IMR-90 (cell line): Measurements from ENCODE around the gene NUP107. TPM values are rescaled to one million over a fixed set of nuclear protein-coding genes. Genes with fewer than 3 reads are reported as not detected.

ENCODE experiments used
- ATAC-seq: fragments of 200-7000 bp; cut with Tn5 transposase; 2 replicates; pipeline ENCODE4 v1.9.1; 2020; ENCODE audit warnings: low read depth, mild to moderate bottlenecking, moderate library complexity
- BruUV-seq: library from RNA; stranded (reverse); fragments of 400-500 nt; replicated peaks from 2 replicates; lab custom pipeline; 2021; lab: Mats Ljungman, UMichigan
- CTCF ChIA-PET: fragments of 300-600 bp; formaldehyde crosslinking; extraction: SDS; loops from one replicate; lab custom pipeline; 2021; ENCODE audit warnings: antibody characterized with exemption; lab: Yijun Ruan, JAX
- POLR2A ChIA-PET: fragments of 300-600 bp; sonication (Branson Sonifier 250); formaldehyde crosslinking; loops from one replicate; lab custom pipeline; 2022; ENCODE audit warnings: antibody characterized with exemption; ENCODE audit not compliant: unreplicated experiment; lab: Charles Lee
- DNase-seq: peaks from one replicate; pipeline ENCODE4 v3.0.0; 2013
- H2AFZ ChIP-seq: replicated peaks from 2 replicates; pipeline ENCODE3; 2013; ENCODE audit warnings: low read length, mild to moderate bottlenecking; ENCODE audit not compliant: poor library complexity
- H2AK5ac ChIP-seq: 2 replicates; pipeline ENCODE4 v1.6.1; 2013; ENCODE audit warnings: low read depth, low read length, inconsistent platforms
- H2AK9ac ChIP-seq: replicated peaks from 2 replicates; pipeline ENCODE3; 2013; ENCODE audit warnings: mild to moderate bottlenecking, low read depth, low read length, moderate library complexity; ENCODE audit not compliant: poor library complexity
- H2BK120ac ChIP-seq: 2 replicates; pipeline ENCODE4 v1.6.1; 2013; ENCODE audit warnings: low read depth, low read length, inconsistent platforms
- H2BK15ac ChIP-seq: 3 replicates; pipeline ENCODE4 v1.6.1; 2013; ENCODE audit warnings: low read depth, low read length, inconsistent platforms
- H2BK20ac ChIP-seq: 2 replicates; pipeline ENCODE4 v1.6.1; 2013; ENCODE audit warnings: low read depth, mild to moderate bottlenecking, inconsistent platforms, low read length, moderate library complexity
- H2BK5ac ChIP-seq: 2 replicates; pipeline ENCODE4 v1.6.1; 2013; ENCODE audit warnings: mild to moderate bottlenecking, low read depth, low read length, inconsistent platforms; ENCODE audit not compliant: poor library complexity, severe bottlenecking
- H3K14ac ChIP-seq: replicated peaks from 2 replicates; pipeline ENCODE4 v1.6.1; 2013; ENCODE audit warnings: low read depth, low read length, inconsistent platforms
- H3K18ac ChIP-seq: 2 replicates; pipeline ENCODE4 v1.6.1; 2013; ENCODE audit warnings: low read depth, low read length, control low read depth
- H3K23ac ChIP-seq: 2 replicates; pipeline ENCODE4 v1.6.1; 2013; ENCODE audit warnings: low read depth, low read length, inconsistent platforms
- H3K27ac ChIP-seq: 2 replicates; pipeline ENCODE4 v1.5.1; 2013; ENCODE audit warnings: mild to moderate bottlenecking, control low read depth, low read length; ENCODE audit not compliant: insufficient read depth
- H3K27me3 ChIP-seq: 2 replicates; pipeline ENCODE4 v1.6.1; 2013; ENCODE audit warnings: low read length; ENCODE audit not compliant: control insufficient read depth, insufficient read depth
- H3K36me3 ChIP-seq: 2 replicates; pipeline ENCODE4 v1.6.1; 2013; ENCODE audit warnings: low read length, mixed read lengths; ENCODE audit not compliant: control insufficient read depth, insufficient read depth
- H3K4ac ChIP-seq: 2 replicates; pipeline ENCODE4 v1.6.1; 2013; ENCODE audit warnings: low read depth, low read length, inconsistent platforms
- H3K4me1 ChIP-seq: 2 replicates; pipeline ENCODE4 v1.6.1; 2013; ENCODE audit warnings: low read length, mixed read lengths; ENCODE audit not compliant: control insufficient read depth, insufficient read depth
- H3K4me2 ChIP-seq: 2 replicates; pipeline ENCODE4 v1.6.1; 2013; ENCODE audit warnings: low read depth, mild to moderate bottlenecking, control low read depth, low read length, moderate library complexity
- H3K4me3 ChIP-seq: 2 replicates; pipeline ENCODE4 v1.5.1; 2013; ENCODE audit warnings: low read depth, mild to moderate bottlenecking, control low read depth, low read length, moderate library complexity; ENCODE audit not compliant: insufficient read depth
- H3K56ac ChIP-seq: 2 replicates; pipeline ENCODE4 v1.6.1; 2013; ENCODE audit warnings: low read length, inconsistent platforms; ENCODE audit not compliant: insufficient read depth; ENCODE audit errors: extremely low read depth
- H3K79me1 ChIP-seq, 2 experiments: 2 replicates each; pipeline ENCODE4 v1.6.1; 2013; ENCODE audit warnings: low read length in 2 of 2, inconsistent platforms in 1 of 2, low read depth in 1 of 2
- H3K9ac ChIP-seq: 2 replicates; pipeline ENCODE4 v1.6.1; 2013; ENCODE audit warnings: low read depth, low read length, control low read depth
- H3K9me1 ChIP-seq: 2 replicates; pipeline ENCODE4 v1.6.1; 2013; ENCODE audit warnings: low read length, inconsistent platforms; ENCODE audit not compliant: insufficient read depth
- H3K9me3 ChIP-seq: 2 replicates; pipeline ENCODE4 v1.6.1; 2013; ENCODE audit warnings: low read length; ENCODE audit not compliant: control insufficient read depth, insufficient read depth
- H4K20me1 ChIP-seq: 2 replicates; pipeline ENCODE4 v1.6.1; 2013; ENCODE audit warnings: low read length, inconsistent platforms; ENCODE audit not compliant: insufficient read depth
- H4K5ac ChIP-seq: 2 replicates; pipeline ENCODE4 v1.6.1; 2013; ENCODE audit warnings: mild to moderate bottlenecking, low read depth, low read length, control low read depth
- H4K8ac ChIP-seq, 2 experiments: 2 replicates each; pipeline ENCODE4 v1.6.1; 2013; ENCODE audit warnings: low read depth in 2 of 2, low read length in 2 of 2, control low read depth in 1 of 2, inconsistent platforms in 1 of 2
- H4K91ac ChIP-seq: 2 replicates; pipeline ENCODE4 v1.6.1; 2013; ENCODE audit warnings: low read depth, low read length, inconsistent platforms; ENCODE audit not compliant: insufficient read depth
- CEBPB ChIP-seq: IDR thresholded peaks from 2 replicates; pipeline ENCODE4 v1.6.1; 2012; ENCODE audit warnings: low read depth, low read length, improper control_type of control experiment
- CHD1 ChIP-seq: IDR thresholded peaks from 2 replicates; pipeline ENCODE4 v1.6.1; 2012; ENCODE audit warnings: low read depth, low read length, improper control_type of control experiment
- FOS ChIP-seq: fragments of 150-350 bp; IDR thresholded peaks from 2 replicates; pipeline ENCODE4 v1.6.1; 2016; ENCODE audit warnings: low read depth, low read length
- MAZ ChIP-seq: IDR thresholded peaks from 2 replicates; pipeline ENCODE4 v1.6.1; 2012; ENCODE audit warnings: low read depth, mild to moderate bottlenecking, low read length, improper control_type of control experiment, moderate library complexity, borderline replicate concordance
- NFE2L2 ChIP-seq: fragments of 150-350 bp; IDR thresholded peaks from 2 replicates; pipeline ENCODE4 v1.6.1; 2016; ENCODE audit warnings: low read depth, mild to moderate bottlenecking, low read length
- RAD21 ChIP-seq: IDR thresholded peaks from 2 replicates; pipeline ENCODE4 v1.6.1; 2012; ENCODE audit warnings: low read length, improper control_type of control experiment
- RCOR1 ChIP-seq: IDR thresholded peaks from 2 replicates; pipeline ENCODE4 v1.6.1; 2012; ENCODE audit warnings: mild to moderate bottlenecking, low read length, improper control_type of control experiment; ENCODE audit not compliant: insufficient replicate concordance
- RFX5 ChIP-seq: IDR thresholded peaks from 2 replicates; pipeline ENCODE4 v1.8.0; 2012; ENCODE audit warnings: low read depth, mild to moderate bottlenecking, low read length, moderate library complexity
- SMC3 ChIP-seq: fragments of 150-350 bp; IDR thresholded peaks from 2 replicates; pipeline ENCODE4 v1.6.1; 2016; ENCODE audit warnings: low read depth, mild to moderate bottlenecking, antibody characterized with exemption, low read length, moderate library complexity
- whole genome bisulfite sequencing, 2 experiments: methylation state at CpG; one replicate each; pipeline versions ENCODE4 v1.1.5 to v1.1.7; 2013; ENCODE audit warnings: missing lambda C conversion rate in 2 of 2; ENCODE audit not compliant: insufficient read length in 1 of 2; ENCODE audit errors: extremely low coverage in 2 of 2; 5-methylcytosine and 5-hydroxymethylcytosine counted together
- dilution Hi-C: fragments of 300-500 bp; cut with HindIII; formaldehyde crosslinking; loops from one replicate; pipeline ENCODE4 v1.14.3; 2018; ENCODE audit warnings: low sequenced_read_pairs; ENCODE audit not compliant: unreplicated experiment
- in situ Hi-C: fragments of 300-500 bp; cut with MboI; formaldehyde crosslinking; loops from 3 replicates; pipeline ENCODE4 v1.14.3; 2019; ENCODE audit warnings: low sequenced_read_pairs, inconsistent platforms, mixed read lengths
- intact Hi-C: fragments of 100-400 bp; cut with micrococcal nuclease; formaldehyde crosslinking; loops from 2 replicates; pipeline ENCODE4 v1.10.0; 2022
- polyA plus RNA-seq, 3 experiments: library from polyadenylated mRNA; depleted of rRNA; stranded (reverse); fragments of >200 nt; gene quantifications; 2 replicates each; pipeline ENCODE4 v1.2.3, GENCODE V29; 2012; ENCODE audit warnings: low replicate concordance in 1 of 3
- total RNA-seq: library from RNA; depleted of rRNA; stranded (reverse); fragments of >200 nt; gene quantifications from 2 replicates; pipeline ENCODE4 v1.2.3, GENCODE V29; 2012
- TF ChIP-seq, protein P1 (sequence below): fragments of 150-350 bp; IDR thresholded peaks from 2 replicates; pipeline ENCODE4 v1.6.1; 2016; ENCODE audit warnings: low read depth, mild to moderate bottlenecking, low read length, moderate library complexity, borderline replicate concordance
- TF ChIP-seq, protein P2 (sequence below): conservative IDR thresholded peaks from 2 replicates; pipeline ENCODE4 v1.5.1; 2012; ENCODE audit warnings: mild to moderate bottlenecking, low read depth, low read length, improper control_type of control experiment

NUP107 gene
- total and polyA plus RNA-seq, 2 of the 4 experiments (the other 2 are of a cell fraction), result 34.5 to 69.7 TPM

DNA sequence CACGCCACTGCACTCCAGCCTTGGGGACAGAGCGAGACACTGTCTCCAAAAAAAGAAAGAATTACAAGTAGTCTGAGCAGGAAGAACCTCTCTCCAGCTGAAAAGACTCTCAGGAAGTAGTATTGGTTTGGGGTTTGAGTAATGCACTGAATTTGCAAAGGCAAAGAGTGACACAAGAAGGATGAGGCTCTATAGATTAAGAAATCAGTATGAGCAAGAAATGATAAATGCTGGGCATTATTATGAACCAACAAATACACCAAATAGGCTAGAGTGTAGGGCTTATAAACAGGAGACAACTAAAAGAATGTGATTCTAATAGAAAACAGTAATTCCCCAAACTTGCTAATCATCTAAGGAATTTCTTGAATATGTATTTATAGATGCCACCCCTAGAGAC, 56.6 kb downstream of the NUP107 start:
- Histone ChIP-seq H3K9me1 (no peaks in the 10 kb centered on the region), H2AK5ac (no peak overlapping the region), H2BK120ac (no peak overlapping the region), H3K4me2 (no peak overlapping the region), H3K9me3 (no peaks in the 10 kb centered on the region), H3K4ac (no peak overlapping the region), H3K9ac (no peak overlapping the region), H3K23ac (no peak overlapping the region), H4K20me1 (no peaks in the 10 kb centered on the region), H2BK20ac (no peak overlapping the region), H3K18ac (no peak overlapping the region), H3K14ac (no peak overlapping the region), H3K27ac (no peak overlapping the region), H3K36me3 (peaks cover 2% of the 10 kb centered on the region; the same call in 1 of the 2 replicates), H2AFZ (no peak overlapping the region), H2BK5ac (no peak overlapping the region), H2AK9ac (no peak overlapping the region), H4K5ac (no peak overlapping the region), H4K91ac (no peak overlapping the region), H3K4me1 (no peaks in the 10 kb centered on the region), H3K4me3 (no peak overlapping the region), H3K27me3 (no peaks in the 10 kb centered on the region), H3K79me1 (peaks cover 5 to 10% of the 10 kb centered on the region in 2 experiments; a peak in 3 of 4 replicates), H4K8ac (no peak overlapping the region), H2BK15ac (no peak overlapping the region), H3K56ac (no peak overlapping the region)
- ChIA-PET POLR2A (no interaction called here), CTCF (no interaction called here)
- dilution Hi-C loops (no loop called here), intact Hi-C loops (no loop called here), in situ Hi-C loops (no loop called here)
- no TSS peak for BruUV-seq
- DNase-seq (no peak), ATAC-seq (no peak)
- 100% methylated on average over 2 of the region's 2 CpGs; no CpG with 5 or more reads in 1 of the 2 experiments for WGBS, 2 experiments
- no peak for TF ChIP-seq SMC3
- TF ChIP-seq RCOR1, result no peak
- TF ChIP-seq CHD1, result no peak
- TF ChIP-seq MAZ, result no peak
- TF ChIP-seq, protein P1, sequence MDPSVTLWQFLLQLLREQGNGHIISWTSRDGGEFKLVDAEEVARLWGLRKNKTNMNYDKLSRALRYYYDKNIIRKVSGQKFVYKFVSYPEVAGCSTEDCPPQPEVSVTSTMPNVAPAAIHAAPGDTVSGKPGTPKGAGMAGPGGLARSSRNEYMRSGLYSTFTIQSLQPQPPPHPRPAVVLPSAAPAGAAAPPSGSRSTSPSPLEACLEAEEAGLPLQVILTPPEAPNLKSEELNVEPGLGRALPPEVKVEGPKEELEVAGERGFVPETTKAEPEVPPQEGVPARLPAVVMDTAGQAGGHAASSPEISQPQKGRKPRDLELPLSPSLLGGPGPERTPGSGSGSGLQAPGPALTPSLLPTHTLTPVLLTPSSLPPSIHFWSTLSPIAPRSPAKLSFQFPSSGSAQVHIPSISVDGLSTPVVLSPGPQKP, result no peak
- no peak for TF ChIP-seq NFE2L2
- no peak for TF ChIP-seq RFX5
- TF ChIP-seq RAD21, result no peak
- TF ChIP-seq CEBPB, result no peak
- TF ChIP-seq, protein P2, sequence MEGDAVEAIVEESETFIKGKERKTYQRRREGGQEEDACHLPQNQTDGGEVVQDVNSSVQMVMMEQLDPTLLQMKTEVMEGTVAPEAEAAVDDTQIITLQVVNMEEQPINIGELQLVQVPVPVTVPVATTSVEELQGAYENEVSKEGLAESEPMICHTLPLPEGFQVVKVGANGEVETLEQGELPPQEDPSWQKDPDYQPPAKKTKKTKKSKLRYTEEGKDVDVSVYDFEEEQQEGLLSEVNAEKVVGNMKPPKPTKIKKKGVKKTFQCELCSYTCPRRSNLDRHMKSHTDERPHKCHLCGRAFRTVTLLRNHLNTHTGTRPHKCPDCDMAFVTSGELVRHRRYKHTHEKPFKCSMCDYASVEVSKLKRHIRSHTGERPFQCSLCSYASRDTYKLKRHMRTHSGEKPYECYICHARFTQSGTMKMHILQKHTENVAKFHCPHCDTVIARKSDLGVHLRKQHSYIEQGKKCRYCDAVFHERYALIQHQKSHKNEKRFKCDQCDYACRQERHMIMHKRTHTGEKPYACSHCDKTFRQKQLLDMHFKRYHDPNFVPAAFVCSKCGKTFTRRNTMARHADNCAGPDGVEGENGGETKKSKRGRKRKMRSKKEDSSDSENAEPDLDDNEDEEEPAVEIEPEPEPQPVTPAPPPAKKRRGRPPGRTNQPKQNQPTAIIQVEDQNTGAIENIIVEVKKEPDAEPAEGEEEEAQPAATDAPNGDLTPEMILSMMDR, result no peak
- no peak for TF ChIP-seq FOS
